Type B pancreatic cell (in vitro differentiated cells): ENCODE measurements around the gene FANCF. TPM values are rescaled to one million over a fixed set of nuclear protein-coding genes. Genes with fewer than 3 reads are reported as not detected.

Source experiments
- DNase-seq: peaks from one replicate; pipeline ENCODE4 v3.0.0; 2021; ENCODE audit warnings: mixed read lengths; ENCODE audit not compliant: unreplicated experiment; ENCODE audit errors: extremely low spot score
- H3K27ac Mint-ChIP-seq: 2 replicates; pipeline ENCODE4 v1.8.0; 2021; ENCODE audit warnings: mild to moderate bottlenecking, mixed read lengths
- H3K27me3 Mint-ChIP-seq: 2 replicates; pipeline ENCODE4 v1.8.0; 2021; ENCODE audit warnings: mixed read lengths
- H3K36me3 Mint-ChIP-seq: 2 replicates; pipeline ENCODE4 v1.8.0; 2021; ENCODE audit warnings: mixed read lengths
- H3K4me1 Mint-ChIP-seq: one replicate; pipeline ENCODE4 v1.8.0; 2021; ENCODE audit warnings: mixed read lengths; ENCODE audit not compliant: unreplicated experiment
- H3K4me3 Mint-ChIP-seq: 2 replicates; pipeline ENCODE4 v1.8.0; 2021; ENCODE audit warnings: mild to moderate bottlenecking, mixed read lengths
- H3K9me3 Mint-ChIP-seq: 2 replicates; pipeline ENCODE4 v1.8.0; 2021; ENCODE audit warnings: mixed read lengths
- CTCF ChIP-seq: fragments of 200-600 bp; sonication (generic); conservative IDR thresholded peaks from 2 replicates; pipeline ENCODE4 v1.5.0; 2021; ENCODE audit warnings: antibody characterized with exemption, mild to moderate bottlenecking
- total RNA-seq: library from RNA; stranded (reverse); gene quantifications from 2 replicates; pipeline ENCODE4 v1.2.1, GENCODE V29; 2021; ENCODE audit warnings: low replicate concordance

The FANCF gene
- total RNA-seq, 1 donor from 2014 or later = 23.2 TPM

GRCh38 chr11:22582151-22582410 is 43.5 kb downstream of the FANCF start:
- no peak for DNase-seq
- Mint-ChIP-seq H3K27ac (no peak overlapping the region), H3K9me3 (no peaks in the 10 kb centered on the region), H3K4me3 (no peak overlapping the region), H3K27me3 (no peaks in the 10 kb centered on the region), H3K36me3 (no peaks in the 10 kb centered on the region), H3K4me1 (no peaks in the 10 kb centered on the region)
- no peak for TF ChIP-seq CTCF

GRCh38 chr11:22581354-22582150 is 44.1 kb downstream of the FANCF start:
- Mint-ChIP-seq H3K27ac (no peak overlapping the region), H3K9me3 (no peaks in the 10 kb centered on the region), H3K36me3 (no peaks in the 10 kb centered on the region), H3K4me1 (no peaks in the 10 kb centered on the region), H3K4me3 (no peak overlapping the region), H3K27me3 (no peaks in the 10 kb centered on the region)
- no peak for TF ChIP-seq CTCF
- DNase-seq = no peak

- no peaks in the 10 kb centered on the region for H3K27me3 Mint-ChIP-seq
- H3K9me3 Mint-ChIP-seq = no peaks in the 10 kb centered on the region
- H3K4me3 Mint-ChIP-seq = no peak overlapping the region
- H3K4me1 Mint-ChIP-seq = no peaks in the 10 kb centered on the region
- no peak for TF ChIP-seq CTCF
- H3K27ac Mint-ChIP-seq = no peak overlapping the region
- H3K36me3 Mint-ChIP-seq = no peaks in the 10 kb centered on the region
- no peak for DNase-seq
Measured at GRCh38 chr11:22577854-22578253, 47.8 kb downstream of the FANCF start.

Other genes with a start within 250 kb of the FANCF start
- gene GAS2, start 40.8 kb upstream of the FANCF start, total RNA-seq = 8.9 and 15.6 TPM in 2 replicates
- gene SVIP, start 204.0 kb upstream of the FANCF start, total RNA-seq = 26.5 and 30.1 TPM in 2 replicates
- not detected in 2 replicates for gene CCDC179, start 234.7 kb upstream of the FANCF start, total RNA-seq